Small intestine (tissue), 4 donors: ENCODE data around the gene ZNF212. TPM values are rescaled to one million over a fixed set of nuclear protein-coding genes. Genes with fewer than 3 reads are reported as not detected.

ENCODE experiments used
- polyA plus RNA-seq, 4 donors: library from polyadenylated mRNA; stranded (reverse) in 3 of 4; unstranded in 1 of 4; fragments of 200-250 nt in 3 of 4; fragments of 120-200 nt in 1 of 4; gene quantifications; one replicate each; pipeline versions ENCODE4 v1.2.1 to v1.2.3, GENCODE V29; 2013
- donor health status: healthy with polysubstance abuse.
- donor health status: Bipolar disorder and iron deficiency.
- donor health status: healthy.

Gene ZNF212
- polyA plus RNA-seq, 4 donors: 9.0 to 17.3 (median 15.6) TPM

Other genes starting within 250 kb of the ZNF212 start
- gene PDIA4, start 211.1 kb upstream of the ZNF212 start, polyA plus RNA-seq: 100 to 1,000 TPM in 2 of 4 donors, 10 to 100 TPM in 2; 19.9 to 239 (median 84.4) TPM
- 1 to 10 TPM; 2.5 to 8.3 (median 3.2) TPM for gene ZNF786, start 148.9 kb upstream of the ZNF212 start, polyA plus RNA-seq
- gene ZNF425, start 113.3 kb upstream of the ZNF212 start, polyA plus RNA-seq: 1 to 10 TPM in 1 of 4 donors, under 1 TPM in 3; 0.45 to 3.9 (median 0.76) TPM
- 1 to 10 TPM; 2.2 to 9.9 (median 3.2) TPM for gene ZNF398, start 92.2 kb upstream of the ZNF212 start, polyA plus RNA-seq
- 10 to 100 TPM; 11.1 to 28.4 (median 15.3) TPM for gene ZNF282, start 44.1 kb upstream of the ZNF212 start, polyA plus RNA-seq
- gene ZNF783, start 22.5 kb downstream of the ZNF212 start, polyA plus RNA-seq: 1 to 10 TPM; 3.2 to 9.8 (median 5.0) TPM
- 10 to 100 TPM in 1 of 4 donors, 1 to 10 TPM in 3; 3.0 to 10.4 (median 6.8) TPM for gene ZNF777, start 221.4 kb downstream of the ZNF212 start, polyA plus RNA-seq